ENCODE measurements around the gene KRT81. TPM values are rescaled to one million over a fixed set of nuclear protein-coding genes. Genes with fewer than 3 reads are reported as not detected.

KRT81 gene
- total and polyA plus RNA-seq, 10 donors: 0.05 to 0.37 TPM; not detected in 8

DNA sequence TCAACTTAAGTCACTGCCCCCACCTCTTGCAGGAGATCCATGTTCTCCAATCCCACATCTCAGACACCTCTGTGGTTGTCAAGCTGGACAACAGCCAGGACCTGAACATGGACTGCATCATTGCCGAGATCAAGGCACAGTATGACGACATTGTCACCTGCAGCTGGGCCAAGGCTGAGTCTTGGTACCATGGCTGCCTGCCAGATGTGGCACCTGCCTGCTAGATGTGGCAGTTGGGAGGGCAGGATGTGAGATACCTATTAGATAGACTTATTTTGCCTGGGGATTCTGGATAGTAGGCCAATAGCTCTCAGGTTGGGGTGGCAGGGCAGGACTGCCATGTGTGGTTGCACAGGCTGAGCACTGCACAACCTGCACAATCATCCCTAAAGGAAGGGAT, 24.8 kb downstream of the KRT81 start:
- 85 to 93% (median 89%) methylated on average over 2 of the region's 2 CpGs for WGBS, 5 donors
- intact Hi-C loops (cut with DNase I; ENCODE audit: low total_unique reads): no loop called here
- Histone ChIP-seq H3K4me3 (no peak overlapping the region), H3K27me3 (replicated peaks in 1 of 7) (peaks cover 0 to 39% (median 0%) of the 10 kb centered on the region in 7 donors), H3K4me1 (peaks cover 0 to 5% (median 0%) of the 10 kb centered on the region in 6 donors), H3K9me3 (no peaks in the 10 kb centered on the region), H3K27ac (no peak overlapping the region), H3K36me3 (no peaks in the 10 kb centered on the region)
- TF ChIP-seq POLR2AphosphoS5 (IDR thresholded peaks at IDR 0.05): no peak
- no peak for TF ChIP-seq POLR2A (IDR thresholded peaks at IDR 0.05)
- TF ChIP-seq, protein P1, sequence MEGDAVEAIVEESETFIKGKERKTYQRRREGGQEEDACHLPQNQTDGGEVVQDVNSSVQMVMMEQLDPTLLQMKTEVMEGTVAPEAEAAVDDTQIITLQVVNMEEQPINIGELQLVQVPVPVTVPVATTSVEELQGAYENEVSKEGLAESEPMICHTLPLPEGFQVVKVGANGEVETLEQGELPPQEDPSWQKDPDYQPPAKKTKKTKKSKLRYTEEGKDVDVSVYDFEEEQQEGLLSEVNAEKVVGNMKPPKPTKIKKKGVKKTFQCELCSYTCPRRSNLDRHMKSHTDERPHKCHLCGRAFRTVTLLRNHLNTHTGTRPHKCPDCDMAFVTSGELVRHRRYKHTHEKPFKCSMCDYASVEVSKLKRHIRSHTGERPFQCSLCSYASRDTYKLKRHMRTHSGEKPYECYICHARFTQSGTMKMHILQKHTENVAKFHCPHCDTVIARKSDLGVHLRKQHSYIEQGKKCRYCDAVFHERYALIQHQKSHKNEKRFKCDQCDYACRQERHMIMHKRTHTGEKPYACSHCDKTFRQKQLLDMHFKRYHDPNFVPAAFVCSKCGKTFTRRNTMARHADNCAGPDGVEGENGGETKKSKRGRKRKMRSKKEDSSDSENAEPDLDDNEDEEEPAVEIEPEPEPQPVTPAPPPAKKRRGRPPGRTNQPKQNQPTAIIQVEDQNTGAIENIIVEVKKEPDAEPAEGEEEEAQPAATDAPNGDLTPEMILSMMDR (IDR thresholded peaks at IDR 0.05 in 8 of 11, conservative IDR thresholded peaks at IDR 0.05 in 3 of 11): no peak
- no peak for DNase-seq

DNA sequence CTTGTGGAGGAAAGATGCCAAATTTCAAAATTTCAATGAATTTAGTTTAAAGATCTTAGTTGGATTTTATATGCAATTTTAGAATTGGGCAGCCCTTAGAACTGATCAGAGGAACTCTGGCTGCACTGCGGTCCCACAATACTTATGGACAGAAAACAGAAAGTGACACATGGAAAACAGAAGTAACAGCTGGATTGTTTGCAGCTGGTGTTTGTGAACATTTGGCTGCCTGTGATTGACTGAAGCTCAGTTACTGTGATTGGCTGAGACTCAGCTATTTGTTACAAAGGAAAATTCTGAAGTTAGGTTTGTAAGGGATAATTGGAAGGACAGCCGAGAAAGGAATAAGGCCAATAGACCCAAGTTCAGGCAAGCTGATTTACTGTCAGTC, 26.9 kb downstream of the KRT81 start:
- H3K9me3 ChIP-seq: no peaks in the 10 kb centered on the region
- no peaks in the 10 kb centered on the region for H3K36me3 ChIP-seq
- H3K4me1 ChIP-seq: peaks cover 0 to 13% (median 5%) of the 10 kb centered on the region in 6 donors
- 69 to 85% (median 76%) methylated on average over 2 of the region's 2 CpGs for WGBS, 5 donors
- peak overlapping the region in 1 of 8 donors; percentile 16 for H3K27ac ChIP-seq
- no peak overlapping the region for H3K4me3 ChIP-seq
- peaks cover 0 to 43% (median 0%) of the 10 kb centered on the region in 7 donors for H3K27me3 ChIP-seq (replicated peaks in 1 of 7)
- no peak for DNase-seq
- no peak for TF ChIP-seq POLR2A (IDR thresholded peaks at IDR 0.05)
- TF ChIP-seq, protein P1 (IDR thresholded peaks at IDR 0.05 in 8 of 11, conservative IDR thresholded peaks at IDR 0.05 in 3 of 11): no peak
- no peak for TF ChIP-seq POLR2AphosphoS5 (IDR thresholded peaks at IDR 0.05)
- intact Hi-C loops (cut with DNase I; ENCODE audit: low total_unique reads): no loop called here

DNA sequence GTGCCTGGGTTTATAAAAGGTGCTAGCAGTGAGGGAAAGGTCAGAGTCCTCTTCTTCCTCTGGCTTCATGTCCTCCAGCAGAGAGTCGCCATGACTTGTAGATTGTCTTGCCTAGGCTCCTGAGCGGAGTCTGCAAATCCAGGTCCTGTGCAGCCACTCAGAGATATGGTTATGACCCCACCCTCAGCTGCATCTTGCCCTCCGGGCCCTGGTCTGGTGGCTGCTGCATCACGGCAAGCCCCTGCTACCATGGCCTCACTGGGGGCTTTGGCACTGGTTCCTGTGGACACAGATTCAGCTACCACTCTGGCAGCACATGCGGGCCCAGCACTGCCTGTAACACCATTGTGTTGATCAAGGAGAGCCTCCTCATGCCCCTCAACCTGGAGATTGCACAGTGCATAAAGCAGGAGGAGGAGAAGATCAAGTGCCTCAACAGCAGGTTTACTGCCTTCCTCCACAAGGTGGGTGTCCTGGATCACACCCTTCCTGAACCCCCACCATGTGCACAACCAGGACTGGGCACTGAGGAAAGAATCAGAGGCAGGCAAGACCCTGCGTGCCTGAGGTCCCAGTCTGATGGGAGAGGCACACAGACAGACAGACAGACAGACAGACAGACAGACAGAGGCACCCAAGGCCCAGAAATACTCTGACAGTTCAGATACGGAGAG, 27.4 kb downstream of the KRT81 start:
- intact Hi-C loops (cut with DNase I; ENCODE audit: low total_unique reads): no loop called here
- peak; percentile 59 for DNase-seq
- Histone ChIP-seq H3K9me3 (no peaks in the 10 kb centered on the region), H3K4me3 (no peak overlapping the region), H3K27me3 (replicated peaks in 1 of 7) (peaks cover 0 to 48% (median under 1%) of the 10 kb centered on the region in 7 donors), H3K36me3 (no peaks in the 10 kb centered on the region), H3K4me1 (peaks cover 0 to 18% (median 8%) of the 10 kb centered on the region in 6 donors), H3K27ac (no peak overlapping the region)
- TF ChIP-seq, protein P1 (IDR thresholded peaks at IDR 0.05 in 8 of 11, conservative IDR thresholded peaks at IDR 0.05 in 3 of 11): no peak
- TF ChIP-seq POLR2AphosphoS5 (IDR thresholded peaks at IDR 0.05): no peak
- no peak for TF ChIP-seq POLR2A (IDR thresholded peaks at IDR 0.05)
- WGBS, 5 donors: 80 to 92% (median 88%) methylated on average over 7 of the region's 7 CpGs

DNA sequence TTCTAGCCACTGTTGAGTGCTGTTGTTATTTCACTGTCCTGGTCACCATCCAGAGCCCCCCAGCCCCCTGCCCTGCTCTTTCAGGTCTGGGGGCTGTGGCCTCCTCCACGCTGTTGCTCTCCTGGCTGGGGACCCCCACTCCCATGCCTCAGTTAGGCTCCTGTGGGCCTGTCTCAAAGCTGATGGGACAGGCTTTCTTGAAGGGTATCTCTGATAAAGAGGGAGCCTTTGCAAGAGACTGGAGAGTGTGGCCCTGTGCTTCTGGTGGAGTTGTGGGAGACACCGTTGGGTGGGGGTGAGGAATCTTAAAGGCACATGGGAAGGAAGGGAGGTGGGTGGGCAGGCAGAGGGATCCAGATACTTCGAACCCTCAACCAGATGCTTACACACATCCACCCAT, 29.0 kb downstream of the KRT81 start:
- whole genome bisulfite sequencing, 5 donors: 82 to 90% (median 86%) methylated on average over 2 to 3 of the region's 3 CpGs
- Histone ChIP-seq H3K4me1 (peaks cover 0 to 28% (median 16%) of the 10 kb centered on the region in 6 donors), H3K27ac (no peak overlapping the region), H3K4me3 (no peak overlapping the region), H3K9me3 (no peaks in the 10 kb centered on the region), H3K36me3 (no peaks in the 10 kb centered on the region), H3K27me3 (replicated peaks in 1 of 7) (peaks cover 0 to 64% (median 16%) of the 10 kb centered on the region in 7 donors)
- TF ChIP-seq, protein P1 (IDR thresholded peaks at IDR 0.05 in 8 of 11, conservative IDR thresholded peaks at IDR 0.05 in 3 of 11): no peak
- no peak for TF ChIP-seq POLR2A (IDR thresholded peaks at IDR 0.05)
- TF ChIP-seq POLR2AphosphoS5 (IDR thresholded peaks at IDR 0.05): no peak
- peak; percentile 39 for DNase-seq
- intact Hi-C loops (cut with DNase I; ENCODE audit: low total_unique reads): no loop called here

Measured in spleen (tissue), 11 donors.